Measurements from ENCODE around the gene PRSS21. TPM values are rescaled to one million over a fixed set of nuclear protein-coding genes. Genes with fewer than 3 reads are reported as not detected.

Gene PRSS21
- total RNA-seq, 2 donors from 2014 or later: 1.8 to 2.4 TPM

DNA sequence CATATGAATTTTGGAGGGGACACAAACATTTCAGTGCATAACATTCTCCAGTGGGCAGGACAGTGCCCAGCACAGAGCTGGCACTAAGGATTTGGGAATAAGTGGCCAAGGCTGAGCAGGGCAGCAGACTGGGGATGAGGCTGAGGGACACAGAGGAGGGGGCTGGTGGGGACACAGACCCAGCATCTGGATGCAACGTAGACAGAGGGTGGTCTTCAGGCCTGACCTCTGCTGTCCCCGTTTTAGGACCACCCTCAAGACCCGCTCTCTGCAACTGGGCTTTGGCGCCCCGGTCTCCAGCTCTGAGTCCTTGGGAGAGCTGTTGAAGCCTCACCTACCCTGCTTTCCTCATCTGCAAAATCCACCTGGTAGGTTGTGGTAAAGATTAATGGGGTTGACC is 26.4 kb upstream of the PRSS21 start:
- no peak for DNase-seq (ENCODE audit: low spot score in 2 of 2)
- Mint-ChIP-seq H3K36me3 (no peaks in the 10 kb centered on the region), H3K9me3 (no peaks in the 10 kb centered on the region), H3K27ac (no peak overlapping the region)
- no peak for ATAC-seq

DNA sequence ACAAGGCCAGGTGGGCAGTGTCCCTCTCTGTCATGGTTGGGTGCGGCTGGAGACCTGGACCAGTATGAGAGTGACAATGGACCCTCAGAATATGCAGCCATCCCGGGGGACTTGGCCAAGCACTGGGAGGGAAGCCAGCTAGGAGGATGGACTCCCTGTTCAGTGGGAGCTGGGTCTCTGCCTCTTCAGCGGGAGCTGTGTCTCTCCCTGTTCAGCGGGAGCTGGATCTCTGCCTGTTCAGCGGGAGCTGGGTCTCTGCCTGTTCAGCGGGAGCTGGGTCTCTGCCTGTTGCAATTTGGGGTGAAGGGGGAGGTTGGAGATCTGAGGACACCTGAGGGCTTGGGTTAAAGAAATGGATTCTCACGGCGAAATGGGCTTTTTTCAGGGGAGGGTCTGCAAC is 25.9 kb upstream of the PRSS21 start:
- no peak overlapping the region for H3K27ac Mint-ChIP-seq
- H3K9me3 Mint-ChIP-seq: no peaks in the 10 kb centered on the region
- no peak for ATAC-seq
- no peak for DNase-seq (ENCODE audit: low spot score in 2 of 2)
- H3K36me3 Mint-ChIP-seq: no peaks in the 10 kb centered on the region

DNA sequence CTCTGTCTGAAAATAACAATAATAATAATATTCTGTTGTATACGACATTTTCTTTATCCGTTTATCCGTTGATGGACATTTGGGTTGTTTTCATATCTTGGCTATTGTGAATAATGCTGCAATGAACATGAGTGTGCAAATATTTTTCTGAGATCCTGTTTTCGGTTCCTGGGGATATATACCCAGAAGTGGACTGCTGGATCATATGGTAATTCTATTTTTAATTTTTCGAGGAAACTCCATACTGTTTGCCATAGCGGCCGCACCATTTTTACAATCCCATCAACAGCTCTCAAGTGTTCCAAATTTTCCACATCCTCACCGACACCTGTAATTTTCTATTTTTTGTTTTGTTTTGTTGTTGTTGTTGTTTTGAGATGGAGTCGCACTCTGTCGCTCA is 24.1 kb upstream of the PRSS21 start:
- ATAC-seq (no peak), DNase-seq (ENCODE audit: low spot score in 2 of 2) (no peak)
- Mint-ChIP-seq H3K36me3 (no peaks in the 10 kb centered on the region), H3K9me3 (no peaks in the 10 kb centered on the region), H3K27ac (no peak overlapping the region)

DNA sequence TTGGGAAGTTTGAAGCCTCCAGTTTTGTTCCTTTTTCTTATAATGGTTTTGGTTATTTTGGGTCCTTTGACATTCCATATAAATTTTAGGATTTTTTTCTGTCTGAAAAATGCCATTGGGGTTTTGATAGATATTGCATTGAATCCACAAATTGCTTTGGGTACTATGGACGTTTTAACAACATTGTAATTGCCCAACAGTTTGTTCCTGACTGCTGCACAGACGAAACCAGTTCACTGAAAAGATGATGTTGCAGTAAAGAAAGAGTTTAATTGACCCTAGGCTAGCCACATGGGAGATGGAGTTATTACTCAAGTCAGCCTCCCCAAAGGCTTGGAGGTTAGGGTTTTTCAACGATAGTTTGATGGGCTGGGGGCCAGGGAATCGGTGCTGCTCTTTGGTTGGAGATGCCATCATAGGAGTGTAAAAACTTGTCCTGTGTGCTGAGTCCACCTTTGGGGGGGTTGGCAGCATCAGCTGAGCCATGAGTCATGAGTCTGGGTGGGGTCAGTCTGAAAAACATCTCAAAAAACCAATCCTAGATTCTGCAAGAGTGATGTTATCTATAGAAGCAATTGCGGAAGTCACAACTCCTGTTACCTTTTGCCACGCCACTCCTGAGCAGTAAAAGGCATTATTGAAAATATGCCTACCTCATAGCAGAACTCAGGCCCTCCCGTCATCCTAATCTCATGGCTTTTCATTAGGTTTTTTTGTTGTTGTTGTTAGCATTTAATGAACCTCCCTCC is 21.5 kb upstream of the PRSS21 start:
- no peaks in the 10 kb centered on the region for H3K36me3 Mint-ChIP-seq
- no peak for DNase-seq (ENCODE audit: low spot score in 2 of 2)
- H3K9me3 Mint-ChIP-seq: no peaks in the 10 kb centered on the region
- ATAC-seq: no peak
- H3K27ac Mint-ChIP-seq: no peak overlapping the region

DNA sequence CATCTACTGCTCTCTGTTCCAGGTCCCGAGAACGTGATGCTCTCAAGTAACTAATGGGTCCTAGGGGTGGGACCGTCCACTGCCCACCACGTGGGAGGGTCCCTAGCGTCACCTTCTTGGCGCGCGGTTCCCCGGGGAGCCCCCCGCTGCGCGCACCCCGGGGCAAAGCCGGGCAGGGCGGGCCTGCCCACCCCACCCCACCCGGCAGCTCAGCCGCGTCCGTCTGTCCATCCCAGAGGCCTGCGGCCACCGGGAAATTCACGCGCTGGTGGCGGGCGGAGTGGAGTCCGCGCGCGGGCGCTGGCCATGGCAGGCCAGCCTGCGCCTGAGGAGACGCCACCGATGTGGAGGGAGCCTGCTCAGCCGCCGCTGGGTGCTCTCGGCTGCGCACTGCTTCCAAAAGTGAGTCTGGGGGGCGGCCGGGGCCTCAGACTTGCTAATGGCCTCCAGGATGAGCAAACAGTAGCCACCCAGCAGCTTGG is 18.3 kb upstream of the PRSS21 start:
- Mint-ChIP-seq H3K9me3 (peaks cover 7 to 8% of the 10 kb centered on the region in 2 donors), H3K27ac (no peak overlapping the region), H3K36me3 (peaks cover 2 to 3% of the 10 kb centered on the region in 2 donors)
- peak in 1 of 2 donors; percentile 47 for DNase-seq (ENCODE audit: low spot score in 2 of 2)
- no peak for ATAC-seq

DNA sequence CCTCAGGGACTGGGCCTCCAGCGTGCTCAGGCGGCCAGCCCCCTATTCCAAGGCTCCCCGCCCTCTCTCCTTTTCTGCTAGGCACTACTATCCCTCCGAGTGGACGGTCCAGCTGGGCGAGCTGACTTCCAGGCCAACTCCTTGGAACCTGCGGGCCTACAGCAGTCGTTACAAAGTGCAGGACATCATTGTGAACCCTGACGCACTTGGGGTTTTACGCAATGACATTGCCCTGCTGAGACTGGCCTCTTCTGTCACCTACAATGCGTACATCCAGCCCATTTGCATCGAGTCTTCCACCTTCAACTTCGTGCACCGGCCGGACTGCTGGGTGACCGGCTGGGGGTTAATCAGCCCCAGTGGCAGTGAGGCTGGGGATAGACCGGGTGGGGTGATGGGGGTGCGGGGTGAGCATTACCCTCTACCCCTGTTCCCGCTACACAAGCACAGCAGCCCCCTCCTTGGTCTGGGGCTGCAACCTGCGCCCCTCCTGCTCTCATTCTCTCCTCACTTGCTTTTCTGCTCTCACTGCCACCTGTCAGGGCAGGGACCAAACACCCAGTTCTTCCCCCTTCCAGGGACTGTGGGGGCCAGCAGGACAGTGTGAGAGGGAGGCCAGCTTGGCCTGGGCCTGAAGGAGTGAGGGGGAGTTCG is 17.7 kb upstream of the PRSS21 start:
- peak in 1 of 2 donors; percentile 46 for DNase-seq (ENCODE audit: low spot score in 2 of 2)
- H3K27ac Mint-ChIP-seq: peak overlapping the region in 1 of 2 donors; percentile 42

DNA sequence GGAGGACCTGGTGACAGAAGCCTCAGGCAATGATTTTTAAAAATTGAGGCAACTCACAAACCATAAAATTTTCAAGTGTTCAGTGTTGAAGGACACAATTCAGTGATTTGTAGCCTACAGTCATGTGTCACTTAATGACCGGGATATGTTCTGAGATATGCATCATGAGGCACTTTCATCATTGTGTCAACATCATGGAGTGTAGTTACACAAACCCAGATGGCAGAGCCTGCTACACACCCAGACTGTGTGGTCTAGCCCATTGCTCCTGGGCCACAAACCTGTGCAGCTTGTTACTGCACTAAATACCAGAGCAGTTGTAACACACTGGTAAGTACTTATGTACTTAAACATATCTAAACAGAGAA is 17.2 kb upstream of the PRSS21 start:
- peak in 1 of 2 donors; percentile 33 for DNase-seq (ENCODE audit: low spot score in 2 of 2)
- peak overlapping the region in 1 of 2 donors; percentile 42 for H3K27ac Mint-ChIP-seq
- peaks cover 15% of the 10 kb centered on the region in 2 donors for H3K9me3 Mint-ChIP-seq
- ATAC-seq: no peak
- H3K36me3 Mint-ChIP-seq: peaks cover 10 to 13% of the 10 kb centered on the region in 2 donors

More for the DNA sequence above, 17.7 kb upstream of the PRSS21 start:
- H3K9me3 Mint-ChIP-seq: peaks cover 12 to 13% of the 10 kb centered on the region in 2 donors
- ATAC-seq: no peak
- peaks cover 7 to 8% of the 10 kb centered on the region in 2 donors for H3K36me3 Mint-ChIP-seq

DNA sequence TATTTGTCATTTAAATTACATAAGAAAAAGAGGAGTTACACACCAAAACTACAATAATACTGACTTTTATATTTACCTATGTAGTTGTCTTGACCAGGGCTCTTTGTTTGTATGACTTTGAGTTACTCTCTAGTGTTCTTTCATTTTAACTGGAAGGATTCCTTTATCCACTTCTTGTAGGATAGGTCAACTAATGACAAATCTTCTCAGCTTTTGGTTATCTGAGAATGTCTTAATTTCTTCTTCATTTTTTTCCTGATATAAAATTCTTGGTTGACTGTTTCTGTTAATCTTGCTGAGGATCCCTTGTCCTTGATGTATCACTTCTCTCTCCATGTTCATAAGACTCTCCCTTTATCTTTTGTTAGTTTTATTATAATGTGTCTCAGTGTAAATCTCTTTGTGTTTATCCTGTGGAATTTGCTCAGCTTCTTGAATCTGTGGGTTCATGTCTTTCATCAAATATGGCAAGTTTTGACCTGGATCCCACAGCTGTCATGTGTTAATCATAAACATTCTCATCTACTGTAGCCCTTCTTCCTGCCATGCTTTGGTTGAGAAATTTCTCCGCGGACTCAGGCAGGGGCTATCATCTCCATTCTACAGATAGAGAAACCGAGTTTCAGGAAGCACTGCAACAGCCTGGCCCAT is 13.4 kb upstream of the PRSS21 start:
- Mint-ChIP-seq H3K36me3 (peaks cover 10 to 13% of the 10 kb centered on the region in 2 donors), H3K27ac (no peak overlapping the region), H3K9me3 (peaks cover 15 to 20% of the 10 kb centered on the region in 2 donors)
- no peak for DNase-seq (ENCODE audit: low spot score in 2 of 2)
- no peak for ATAC-seq

DNA sequence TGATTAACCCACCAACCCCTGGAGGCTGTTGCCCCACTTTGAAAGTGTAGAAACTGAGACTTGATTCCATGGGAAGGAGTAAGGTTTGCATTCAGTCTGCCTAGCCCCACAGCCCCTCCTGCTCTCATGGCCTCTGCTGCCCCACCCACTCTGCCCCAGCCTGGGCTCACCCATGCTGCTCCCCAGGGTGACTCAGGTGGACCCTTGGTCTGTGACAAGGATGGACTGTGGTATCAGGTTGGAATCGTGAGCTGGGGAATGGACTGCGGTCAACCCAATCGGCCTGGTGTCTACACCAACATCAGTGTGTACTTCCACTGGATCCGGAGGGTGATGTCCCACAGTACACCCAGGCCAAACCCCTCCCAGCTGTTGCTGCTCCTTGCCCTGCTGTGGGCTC is 12.3 kb upstream of the PRSS21 start:
- no peak for ATAC-seq

DNA sequence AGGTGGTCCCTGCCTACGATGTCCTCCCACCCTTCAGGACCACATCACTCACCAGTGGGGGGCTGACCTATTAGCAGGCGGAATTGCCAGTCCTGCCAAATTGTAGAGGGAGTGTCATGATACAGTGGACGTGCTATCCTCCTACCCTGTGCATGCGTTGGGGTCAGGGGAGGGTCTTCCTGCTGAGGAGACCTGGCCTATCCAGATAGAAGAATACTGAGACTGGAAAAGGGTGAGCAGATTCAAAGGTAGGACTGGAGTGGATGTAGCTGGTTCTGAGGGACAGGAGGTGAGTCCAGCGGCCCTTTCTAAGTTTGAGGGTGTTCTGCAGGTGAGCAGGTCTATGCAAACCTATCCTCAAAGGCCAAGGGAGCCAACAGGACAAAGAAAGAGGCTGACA is 10.8 kb upstream of the PRSS21 start:
- no peak for DNase-seq (ENCODE audit: low spot score in 2 of 2)
- peaks cover 15 to 20% of the 10 kb centered on the region in 2 donors for H3K9me3 Mint-ChIP-seq
- H3K36me3 Mint-ChIP-seq: peaks cover 10 to 13% of the 10 kb centered on the region in 2 donors
- no peak overlapping the region for H3K27ac Mint-ChIP-seq
- no peak for ATAC-seq

More for the DNA sequence above, 12.3 kb upstream of the PRSS21 start:
- peak in 1 of 2 donors; percentile 18 for DNase-seq (ENCODE audit: low spot score in 2 of 2)
- Mint-ChIP-seq H3K27ac (peak overlapping the region in 1 of 2 donors; percentile 24), H3K36me3 (peaks cover 10 to 13% of the 10 kb centered on the region in 2 donors), H3K9me3 (peaks cover 15 to 20% of the 10 kb centered on the region in 2 donors)

DNA sequence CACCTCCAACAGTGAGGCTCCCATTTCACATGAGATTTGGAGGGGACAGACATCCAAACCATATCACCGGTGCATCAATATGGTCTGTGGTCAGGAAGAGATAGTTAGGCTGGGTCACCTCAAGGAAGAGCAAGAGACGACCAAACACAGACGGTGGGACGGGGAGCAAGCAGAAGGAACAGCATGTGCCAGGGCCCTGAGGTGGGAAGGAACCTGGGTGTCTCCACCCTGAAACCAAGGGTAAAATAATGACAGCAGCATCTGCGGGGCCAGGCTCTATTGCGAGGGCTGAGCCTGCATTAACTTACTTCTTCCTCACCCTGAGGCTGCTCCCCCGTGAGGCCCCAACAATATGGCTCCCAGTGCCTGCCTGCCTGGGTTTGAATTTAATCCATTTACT is 8.9 kb upstream of the PRSS21 start:
- H3K27ac Mint-ChIP-seq: no peak overlapping the region
- peak in 1 of 2 donors; percentile 33 for DNase-seq (ENCODE audit: low spot score in 2 of 2)
- peaks cover 12 to 17% of the 10 kb centered on the region in 2 donors for H3K9me3 Mint-ChIP-seq
- peaks cover 10 to 13% of the 10 kb centered on the region in 2 donors for H3K36me3 Mint-ChIP-seq
- no peak for ATAC-seq

DNA sequence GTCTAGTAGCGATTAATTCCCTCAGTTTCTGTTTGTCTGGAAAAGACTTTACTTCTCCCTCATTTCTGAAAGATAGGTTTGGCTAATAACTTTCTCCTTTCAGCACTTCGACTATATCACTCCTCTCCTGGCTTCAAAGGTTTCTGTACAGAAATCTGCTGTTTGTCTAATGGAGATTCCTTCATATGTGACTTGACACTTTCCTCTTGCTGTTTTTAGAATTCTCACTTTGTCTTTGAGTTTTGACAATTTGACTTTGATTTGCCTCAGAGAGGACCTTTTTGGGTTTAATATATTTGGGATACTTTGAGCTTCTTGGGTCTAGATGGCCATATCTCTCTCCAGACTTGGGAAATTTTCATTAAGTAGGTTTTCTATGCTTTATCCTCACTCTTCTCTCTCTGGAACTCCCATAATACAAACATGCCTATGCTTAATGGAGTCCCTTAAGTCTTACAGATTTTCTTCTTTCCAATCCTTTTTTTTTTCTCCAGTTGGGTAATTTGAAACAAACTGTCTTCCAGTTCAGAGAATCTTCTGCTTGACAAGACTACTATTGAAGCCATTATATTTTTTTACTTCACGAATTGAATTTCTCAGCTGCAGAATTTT is 7.8 kb upstream of the PRSS21 start:
- H3K9me3 Mint-ChIP-seq: peaks cover 4 to 8% of the 10 kb centered on the region in 2 donors

DNA sequence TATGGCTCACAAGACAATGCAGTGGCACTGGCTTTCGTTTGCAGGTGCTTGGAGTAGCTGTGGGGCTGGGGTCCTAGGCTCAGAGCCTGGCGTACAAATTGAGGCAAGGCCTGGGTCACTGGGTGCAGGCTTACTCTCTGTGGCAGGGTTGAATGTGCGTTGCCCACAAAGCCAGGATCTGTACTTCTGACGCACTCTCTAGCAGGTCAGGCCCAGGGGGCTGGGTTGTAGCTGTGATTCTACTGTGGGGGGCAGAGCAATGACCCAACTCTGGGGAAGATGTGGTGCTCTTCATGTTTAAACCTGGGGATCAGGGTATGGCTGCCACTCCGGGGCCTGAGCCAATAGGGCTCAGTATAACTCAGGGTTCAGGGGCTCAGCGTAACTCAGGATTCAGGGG is 6.4 kb upstream of the PRSS21 start:
- Mint-ChIP-seq H3K36me3 (no peaks in the 10 kb centered on the region), H3K27ac (no peak overlapping the region), H3K9me3 (no peaks in the 10 kb centered on the region)
- DNase-seq (ENCODE audit: low spot score in 2 of 2) (peak in 1 of 2 donors; percentile 25), ATAC-seq (no peak)

More for the DNA sequence above, 7.8 kb upstream of the PRSS21 start:
- no peak for ATAC-seq
- H3K36me3 Mint-ChIP-seq: peaks cover 4 to 6% of the 10 kb centered on the region in 2 donors
- no peak for DNase-seq (ENCODE audit: low spot score in 2 of 2)
- no peak overlapping the region for H3K27ac Mint-ChIP-seq

DNA sequence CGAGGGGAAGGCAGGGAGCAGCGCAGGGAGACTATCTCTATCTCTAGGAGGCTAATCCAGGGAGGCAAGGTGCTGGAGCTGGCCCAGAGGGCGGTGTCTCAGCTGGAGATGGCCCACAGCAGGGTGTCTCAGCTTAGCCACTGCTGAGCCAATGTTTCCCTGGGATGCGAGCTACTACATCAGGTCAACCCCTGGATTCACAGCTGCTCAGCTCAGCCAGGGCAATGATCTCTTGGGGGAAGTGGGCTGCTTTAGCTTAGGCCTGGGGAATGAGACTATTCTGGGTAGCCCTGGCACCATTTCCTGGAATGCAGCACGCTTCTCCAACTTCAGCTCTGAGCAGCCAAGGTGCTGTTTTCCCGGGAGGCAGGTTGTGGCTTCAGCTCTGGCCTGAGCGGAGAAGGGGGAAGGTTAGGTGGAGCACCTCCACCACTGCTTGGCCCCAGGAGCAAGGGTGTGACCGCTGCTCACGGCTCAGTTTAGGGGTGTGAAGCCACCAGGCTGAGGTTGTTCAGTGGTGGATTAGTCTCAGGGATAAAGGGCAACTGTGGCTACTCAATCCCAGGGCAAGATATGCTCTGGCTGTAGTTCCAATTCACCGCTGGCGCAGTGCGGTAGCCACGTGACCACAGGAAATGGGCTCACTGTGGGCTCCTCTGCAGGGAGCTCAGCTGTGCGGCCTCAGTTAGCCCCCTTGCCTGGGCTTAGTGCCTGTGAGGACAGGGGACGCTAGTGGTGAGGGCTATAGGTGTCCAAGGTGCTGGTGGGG is 5.2 kb upstream of the PRSS21 start:
- ATAC-seq (no peak), DNase-seq (ENCODE audit: low spot score in 2 of 2) (peak in 1 of 2 donors; percentile 40)
- Mint-ChIP-seq H3K9me3 (no peaks in the 10 kb centered on the region), H3K36me3 (no peaks in the 10 kb centered on the region), H3K27ac (peak overlapping the region in 1 of 2 donors; percentile 22)

DNA sequence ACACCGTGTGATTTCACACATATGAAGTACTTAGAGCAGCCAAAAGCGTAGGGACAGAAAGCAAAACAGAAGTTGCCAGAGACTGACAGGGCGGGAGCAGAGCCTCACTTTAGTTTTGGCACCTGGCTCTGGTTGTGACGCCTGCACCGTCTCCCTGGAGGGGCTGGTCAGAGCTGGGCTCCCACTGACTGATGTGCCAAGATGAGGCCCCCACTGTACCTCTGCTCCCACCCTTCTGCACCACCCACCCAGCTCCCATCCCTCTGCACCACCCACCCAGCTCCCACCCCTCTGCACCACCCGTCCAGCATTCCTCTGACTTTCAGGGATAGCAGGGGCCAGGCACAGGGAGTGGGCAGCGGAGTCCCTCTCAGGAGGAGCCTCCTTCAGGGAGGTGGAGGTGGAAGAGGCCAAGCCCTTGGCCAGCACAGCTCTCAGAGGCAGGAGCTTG is 3.2 kb upstream of the PRSS21 start:
- DNase-seq (ENCODE audit: low spot score in 2 of 2) (peak in 1 of 2 donors; percentile 13), ATAC-seq (no peak)
- Mint-ChIP-seq H3K9me3 (no peaks in the 10 kb centered on the region), H3K36me3 (no peaks in the 10 kb centered on the region), H3K27ac (no peak overlapping the region)
